Chondrocyte (in vitro differentiated cells): ENCODE results near the gene CCDC12. TPM values are rescaled to one million over a fixed set of nuclear protein-coding genes. Genes with fewer than 3 reads are reported as not detected.

Experiments
- DNase-seq: peaks from one replicate; pipeline ENCODE4 v3.0.0; 2021; ENCODE audit warnings: mixed read lengths, low spot score
- H3K27ac Mint-ChIP-seq: one replicate; pipeline ENCODE4 v1.8.0; 2021; ENCODE audit warnings: mild to moderate bottlenecking, moderate library complexity, mixed read lengths; ENCODE audit not compliant: unreplicated experiment
- H3K27me3 Mint-ChIP-seq: 2 replicates; pipeline ENCODE4 v1.8.0; 2021; ENCODE audit warnings: low read depth, mixed read lengths
- H3K36me3 Mint-ChIP-seq: 2 replicates; pipeline ENCODE4 v1.8.0; 2021; ENCODE audit warnings: low read depth, mixed read lengths
- H3K4me1 Mint-ChIP-seq: 2 replicates; pipeline ENCODE4 v1.8.0; 2021; ENCODE audit warnings: low read depth, mild to moderate bottlenecking, mixed read lengths
- H3K4me3 Mint-ChIP-seq: one replicate; pipeline ENCODE4 v1.8.0; 2021; ENCODE audit warnings: mild to moderate bottlenecking, moderate library complexity, mixed read lengths; ENCODE audit not compliant: unreplicated experiment
- H3K9me3 Mint-ChIP-seq: 2 replicates; pipeline ENCODE4 v1.8.0; 2021; ENCODE audit warnings: low read depth, mixed read lengths
- CTCF ChIP-seq: fragments of 200-600 bp; sonication (generic); IDR thresholded peaks from 2 replicates; pipeline ENCODE4 v1.5.0; 2021; ENCODE audit warnings: antibody characterized with exemption, mild to moderate bottlenecking, moderate library complexity
- total RNA-seq: library from RNA; stranded (reverse); gene quantifications from 3 replicates; pipeline ENCODE4 v1.2.1, GENCODE V29; 2021

Gene CCDC12
- total RNA-seq, 1 donor from 2014 or later, result 21.8 TPM

- peak overlapping the region; percentile 92 for H3K27ac Mint-ChIP-seq
- peak; percentile 82 for DNase-seq
- H3K4me3 Mint-ChIP-seq, result peak overlapping the region; percentile 74
- H3K4me1 Mint-ChIP-seq, result peaks cover 12% of the 10 kb centered on the region
- no peak for TF ChIP-seq CTCF
- peaks cover 5% of the 10 kb centered on the region for H3K36me3 Mint-ChIP-seq
- no peaks in the 10 kb centered on the region for H3K9me3 Mint-ChIP-seq
- H3K27me3 Mint-ChIP-seq, result no peaks in the 10 kb centered on the region
These were observed 33.7 kb upstream of the CCDC12 start for GRCh38 chr3:47010111-47010712.

- peak; percentile 95 for DNase-seq
- Mint-ChIP-seq H3K36me3 (peaks cover 4% of the 10 kb centered on the region), H3K4me3 (peak overlapping the region; percentile 74), H3K27ac (peak overlapping the region; percentile 92), H3K4me1 (peaks cover 12% of the 10 kb centered on the region), H3K9me3 (no peaks in the 10 kb centered on the region), H3K27me3 (no peaks in the 10 kb centered on the region)
- TF ChIP-seq CTCF, result peak; percentile 50
These were observed 32.9 kb upstream of the CCDC12 start for GRCh38 chr3:47009225-47010110.

GRCh38 chr3:47008851-47009224 lies 32.3 kb upstream of the CCDC12 start:
- no peak for DNase-seq
- Mint-ChIP-seq H3K36me3 (peaks cover 4% of the 10 kb centered on the region), H3K9me3 (no peaks in the 10 kb centered on the region), H3K4me3 (peak overlapping the region; percentile 33), H3K27ac (no peak overlapping the region), H3K4me1 (peaks cover 12% of the 10 kb centered on the region), H3K27me3 (no peaks in the 10 kb centered on the region)
- no peak for TF ChIP-seq CTCF

- Mint-ChIP-seq H3K9me3 (no peaks in the 10 kb centered on the region), H3K27ac (no peak overlapping the region), H3K4me3 (no peak overlapping the region), H3K4me1 (peaks cover 12% of the 10 kb centered on the region), H3K36me3 (peaks cover 6% of the 10 kb centered on the region), H3K27me3 (no peaks in the 10 kb centered on the region)
- DNase-seq, result no peak
- no peak for TF ChIP-seq CTCF
These were observed 31.8 kb upstream of the CCDC12 start for GRCh38 chr3:47008234-47008796.

GRCh38 chr3:47007482-47008233 lies 31.1 kb upstream of the CCDC12 start:
- peaks cover 6% of the 10 kb centered on the region for H3K36me3 Mint-ChIP-seq
- H3K9me3 Mint-ChIP-seq, result no peaks in the 10 kb centered on the region
- TF ChIP-seq CTCF, result no peak
- DNase-seq, result peak; percentile 90
- H3K4me3 Mint-ChIP-seq, result no peak overlapping the region
- H3K4me1 Mint-ChIP-seq, result peaks cover 12% of the 10 kb centered on the region
- no peak overlapping the region for H3K27ac Mint-ChIP-seq
- no peaks in the 10 kb centered on the region for H3K27me3 Mint-ChIP-seq
